Effector memory CD8-positive, alpha-beta T cell (primary cell): ENCODE measurements around the gene C3orf49.

Source experiments
- ATAC-seq: fragments of 150-1000 bp; cut with Tn5 transposase; replicated peaks from 2 replicates; pipeline ENCODE4 v1.10.0; 2021; ENCODE audit warnings: mild to moderate bottlenecking, moderate library complexity
- DNase-seq, 3 experiments: peaks; one replicate each; pipeline ENCODE4 v3.0.0; 2021
- H3K27ac Mint-ChIP-seq, 2 donors: one replicate each; pipeline ENCODE4 v1.8.0; 2022; ENCODE audit warnings: mild to moderate bottlenecking in 2 of 2, mixed read lengths in 2 of 2, moderate library complexity in 2 of 2
- H3K27me3 Mint-ChIP-seq, 2 donors: one replicate each; pipeline ENCODE4 v1.8.0; 2022; ENCODE audit warnings: mixed read lengths in 2 of 2
- H3K36me3 Mint-ChIP-seq: one replicate; pipeline ENCODE4 v1.8.0; 2022; ENCODE audit warnings: mild to moderate bottlenecking, moderate library complexity, mixed read lengths; ENCODE audit not compliant: insufficient read depth
- H3K4me1 Mint-ChIP-seq, 2 donors: one replicate each; pipeline ENCODE4 v1.8.0; 2022; ENCODE audit warnings: low read depth in 2 of 2, mixed read lengths in 2 of 2
- H3K4me3 Mint-ChIP-seq, 2 donors: one replicate each; pipeline ENCODE4 v1.8.0; 2022; ENCODE audit warnings: mild to moderate bottlenecking in 2 of 2, mixed read lengths in 2 of 2, moderate library complexity in 2 of 2
- H3K9me3 Mint-ChIP-seq, 2 donors: one replicate each; pipeline ENCODE4 v1.8.0; 2022; ENCODE audit warnings: mixed read lengths in 2 of 2

Gene C3orf49

GRCh38 chr3:63860776-63861175, 41.7 kb downstream of the C3orf49 start:
- no peak for ATAC-seq
- Mint-ChIP-seq H3K36me3 (peaks cover 24% of the 10 kb centered on the region), H3K9me3 (no peaks in the 10 kb centered on the region), H3K4me3 (no peak overlapping the region), H3K27me3 (no peaks in the 10 kb centered on the region), H3K27ac (peak overlapping the region in 1 of 2 donors; percentile 9), H3K4me1 (peaks cover 47 to 59% of the 10 kb centered on the region in 2 donors)
- no peak for DNase-seq

GRCh38 chr3:63861306-63861705, 42.2 kb downstream of the C3orf49 start:
- Mint-ChIP-seq H3K27ac (peak overlapping the region in 1 of 2 donors; percentile 4), H3K9me3 (no peaks in the 10 kb centered on the region), H3K4me3 (no peak overlapping the region), H3K36me3 (peaks cover 25% of the 10 kb centered on the region), H3K4me1 (peaks cover 44 to 56% of the 10 kb centered on the region in 2 donors), H3K27me3 (no peaks in the 10 kb centered on the region)
- DNase-seq (no peak), ATAC-seq (no peak)

DNA sequence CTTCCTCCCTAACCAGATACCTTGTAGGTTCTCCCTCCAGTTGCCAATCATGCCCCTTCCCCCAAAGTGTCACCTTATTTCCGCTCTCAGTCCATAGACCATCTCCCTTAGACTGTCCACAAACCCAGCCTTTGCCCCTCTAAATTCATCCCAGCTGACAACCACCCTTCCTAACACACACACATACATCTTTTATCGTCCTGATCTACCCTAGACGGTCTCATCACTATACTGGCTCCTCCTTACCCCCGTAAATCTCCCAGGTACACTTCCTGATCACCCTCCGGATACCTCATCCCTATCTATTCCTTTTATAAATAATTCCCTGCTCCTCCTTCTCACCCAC, 43.7 kb downstream of the C3orf49 start:
- ATAC-seq (no peak), DNase-seq (no peak)
- no peaks in the 10 kb centered on the region for H3K9me3 Mint-ChIP-seq
- peaks cover 39 to 52% of the 10 kb centered on the region in 2 donors for H3K4me1 Mint-ChIP-seq
- peak overlapping the region; percentile 88 to 90 for H3K27ac Mint-ChIP-seq
- H3K27me3 Mint-ChIP-seq = no peaks in the 10 kb centered on the region
- peaks cover 31% of the 10 kb centered on the region for H3K36me3 Mint-ChIP-seq
- H3K4me3 Mint-ChIP-seq = peak overlapping the region; percentile 88 to 89

GRCh38 chr3:63863150-63864007, 44.3 kb downstream of the C3orf49 start, which contains the start of the genes ATXN7 and THOC7:
TSS of gene ATXN7 (plus strand) at chr3:63863867. CDS start at chr3:63912599, 48,732 bp downstream.
TSS of gene THOC7 (minus strand) at chr3:63863805. CDS start at chr3:63863790, 15 bp downstream.
- DNase-seq = peak; percentile 67 to 70 (median 69)
- H3K4me1 Mint-ChIP-seq = peaks cover 39 to 50% of the 10 kb centered on the region in 2 donors
- peak within 1 kb of the TSS; percentile 88 to 89 for H3K4me3 Mint-ChIP-seq
- no peaks in the 10 kb centered on the region for H3K27me3 Mint-ChIP-seq
- peak; percentile 85 for ATAC-seq
- H3K36me3 Mint-ChIP-seq = peaks cover 31% of the 10 kb centered on the region
- H3K27ac Mint-ChIP-seq = peak within 1 kb of the TSS; percentile 89 to 91
- H3K9me3 Mint-ChIP-seq = no peaks in the 10 kb centered on the region

DNA sequence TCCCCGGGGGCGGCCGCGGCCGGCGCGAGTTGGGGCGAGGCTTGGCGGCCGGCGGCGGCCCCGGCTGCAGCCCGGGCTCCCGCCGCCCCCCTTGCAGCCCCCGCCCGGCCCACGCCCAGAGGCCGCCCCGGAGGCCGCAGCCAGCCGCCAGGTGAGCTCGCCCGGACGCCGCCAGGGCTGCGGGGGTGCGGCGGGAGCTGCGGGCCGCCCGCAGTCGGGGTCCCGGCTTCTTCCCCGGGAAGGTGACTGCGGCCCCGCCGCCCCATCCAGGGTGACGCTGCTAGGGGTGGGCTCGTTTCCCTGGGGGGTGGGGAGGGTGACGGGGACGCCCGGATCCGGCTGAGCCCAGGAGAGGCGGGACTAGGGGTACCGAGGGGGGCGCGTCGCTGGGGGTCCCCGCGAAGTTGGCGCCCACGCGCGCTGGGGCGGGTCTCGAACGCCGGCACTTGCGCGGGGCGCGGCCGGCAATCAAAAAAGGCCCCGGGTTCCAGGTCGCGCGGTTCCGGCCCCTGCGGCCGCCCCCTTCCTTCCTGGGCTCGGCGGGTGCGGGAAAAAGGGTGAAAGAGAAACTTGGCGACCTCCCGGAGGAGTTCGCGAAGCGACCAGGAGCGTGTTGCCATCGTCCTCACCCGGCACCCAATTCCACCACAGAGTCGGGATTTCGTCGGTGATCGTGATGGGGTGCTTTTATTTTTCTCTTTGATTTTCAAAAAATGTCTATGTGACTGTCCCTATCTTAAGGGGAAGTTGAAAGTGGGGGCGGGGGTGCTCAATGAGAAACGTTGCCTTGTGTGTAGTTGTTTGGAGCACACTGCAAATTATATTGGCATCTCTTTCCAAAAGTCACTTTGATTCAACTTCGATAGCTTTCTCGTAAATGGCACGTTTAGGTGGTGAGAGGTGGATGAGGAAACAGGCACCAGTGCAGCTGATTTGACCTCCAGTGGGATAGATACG, 45.2 kb downstream of the C3orf49 start:
- DNase-seq (peak; percentile 14), ATAC-seq (peak; percentile 56)
- H3K9me3 Mint-ChIP-seq = no peaks in the 10 kb centered on the region
- no peaks in the 10 kb centered on the region for H3K27me3 Mint-ChIP-seq
- H3K4me1 Mint-ChIP-seq = peaks cover 35 to 41% of the 10 kb centered on the region in 2 donors
- peaks cover 31% of the 10 kb centered on the region for H3K36me3 Mint-ChIP-seq
- H3K27ac Mint-ChIP-seq = peak overlapping the region; percentile 89 to 91
- H3K4me3 Mint-ChIP-seq = peak overlapping the region; percentile 86 to 88

DNA sequence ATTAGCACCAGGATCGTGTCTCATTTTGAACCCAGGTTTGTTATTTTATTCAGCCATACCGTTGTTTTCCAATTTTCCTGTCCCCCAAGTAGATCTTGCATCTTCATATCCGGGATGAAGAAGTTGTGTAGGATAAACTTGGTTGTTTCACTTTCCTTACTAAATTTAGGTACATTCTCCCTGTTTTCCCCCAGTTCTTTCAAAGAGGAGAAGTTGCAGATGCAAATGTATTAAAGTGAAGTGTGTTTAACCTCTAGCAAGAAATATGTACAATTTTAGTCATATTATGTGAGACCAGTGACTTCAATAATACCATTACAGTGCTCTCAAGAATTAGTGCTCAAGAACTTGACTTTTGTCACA, 45.8 kb downstream of the C3orf49 start:
- Mint-ChIP-seq H3K4me3 (peak overlapping the region; percentile 86 to 88), H3K27ac (peak overlapping the region; percentile 89 to 91), H3K27me3 (no peaks in the 10 kb centered on the region), H3K36me3 (peaks cover 31% of the 10 kb centered on the region), H3K9me3 (no peaks in the 10 kb centered on the region), H3K4me1 (peaks cover 35 to 38% of the 10 kb centered on the region in 2 donors)
- ATAC-seq (no peak), DNase-seq (no peak)

- Mint-ChIP-seq H3K36me3 (peaks cover 31% of the 10 kb centered on the region), H3K27me3 (no peaks in the 10 kb centered on the region), H3K9me3 (no peaks in the 10 kb centered on the region), H3K4me3 (no peak overlapping the region), H3K4me1 (peaks cover 25 to 30% of the 10 kb centered on the region in 2 donors), H3K27ac (peak overlapping the region in 1 of 2 donors; percentile 42)
- ATAC-seq (no peak), DNase-seq (no peak)
These were observed 48.1 kb downstream of the C3orf49 start for GRCh38 chr3:63867225-63867624.

GRCh38 chr3:63869940-63870614, 51.0 kb downstream of the C3orf49 start:
- Mint-ChIP-seq H3K4me3 (no peak overlapping the region), H3K27me3 (no peaks in the 10 kb centered on the region), H3K9me3 (no peaks in the 10 kb centered on the region), H3K4me1 (peaks cover 26 to 37% of the 10 kb centered on the region in 2 donors), H3K36me3 (peaks cover 16% of the 10 kb centered on the region), H3K27ac (no peak overlapping the region)
- no peak for ATAC-seq
- no peak for DNase-seq

DNA sequence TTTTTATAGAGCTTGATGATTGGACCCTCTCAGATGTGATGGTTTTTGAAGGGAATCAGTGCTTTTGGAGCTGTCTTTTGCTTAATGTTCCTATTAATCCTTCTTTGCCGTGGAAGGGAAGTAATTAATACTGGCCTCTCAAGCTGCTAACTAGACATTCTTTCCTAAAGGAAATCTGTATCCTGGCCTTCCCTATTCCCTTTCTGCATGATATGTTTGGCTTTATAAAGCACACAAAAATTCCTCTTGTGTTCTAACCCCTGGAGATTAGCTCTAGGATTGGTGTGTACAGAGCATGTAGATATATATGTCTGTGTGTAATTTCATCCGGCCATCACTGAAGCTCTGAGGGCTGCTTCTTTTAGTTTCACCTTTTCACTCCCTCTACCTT, 51.5 kb downstream of the C3orf49 start:
- Mint-ChIP-seq H3K27me3 (no peaks in the 10 kb centered on the region), H3K27ac (no peak overlapping the region), H3K4me3 (no peak overlapping the region), H3K4me1 (peaks cover 28 to 39% of the 10 kb centered on the region in 2 donors), H3K9me3 (no peaks in the 10 kb centered on the region), H3K36me3 (peaks cover 11% of the 10 kb centered on the region)
- ATAC-seq (no peak), DNase-seq (no peak)

DNA sequence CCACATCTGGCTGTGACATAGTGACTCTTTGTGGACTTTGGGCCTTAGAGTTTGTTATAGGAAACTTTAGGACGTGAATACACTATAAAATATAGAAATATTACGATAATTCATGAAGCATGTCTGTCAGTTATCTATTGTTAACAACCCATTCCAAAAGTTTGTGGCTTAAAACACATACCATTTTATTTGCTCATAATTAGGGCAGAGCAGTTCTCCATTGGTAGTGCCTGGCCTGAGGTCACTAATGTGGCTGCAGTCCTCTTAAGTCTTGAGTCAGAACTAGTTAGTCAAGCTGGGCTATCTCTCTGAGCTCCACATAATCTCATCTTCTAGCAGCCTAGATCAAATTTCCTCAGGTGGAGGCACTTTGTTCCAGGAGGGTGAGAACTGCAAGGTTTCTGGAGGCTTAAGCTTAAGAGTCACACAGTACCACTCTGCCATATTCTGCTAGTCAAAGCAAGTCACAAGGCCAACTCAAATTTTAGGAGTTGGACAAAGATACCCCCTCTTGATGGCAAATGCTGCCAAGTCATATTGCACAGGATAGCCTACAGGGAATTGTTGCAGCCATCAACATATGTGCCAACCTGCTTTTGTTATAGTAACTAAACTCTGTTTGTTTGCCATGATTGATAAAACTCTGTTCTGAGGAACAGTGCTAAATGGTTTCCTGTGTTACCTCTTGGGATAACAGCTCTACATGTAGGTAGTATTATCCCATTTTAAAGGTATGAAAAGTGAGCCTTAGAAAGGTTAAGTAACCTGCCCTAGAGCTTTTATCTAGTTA, 53.2 kb downstream of the C3orf49 start:
- peaks cover 3% of the 10 kb centered on the region for H3K36me3 Mint-ChIP-seq
- ATAC-seq = no peak
- H3K9me3 Mint-ChIP-seq = no peaks in the 10 kb centered on the region
- peaks cover 30 to 45% of the 10 kb centered on the region in 2 donors for H3K4me1 Mint-ChIP-seq
- H3K27ac Mint-ChIP-seq = no peak overlapping the region
- no peaks in the 10 kb centered on the region for H3K27me3 Mint-ChIP-seq
- no peak for DNase-seq
- H3K4me3 Mint-ChIP-seq = no peak overlapping the region

DNA sequence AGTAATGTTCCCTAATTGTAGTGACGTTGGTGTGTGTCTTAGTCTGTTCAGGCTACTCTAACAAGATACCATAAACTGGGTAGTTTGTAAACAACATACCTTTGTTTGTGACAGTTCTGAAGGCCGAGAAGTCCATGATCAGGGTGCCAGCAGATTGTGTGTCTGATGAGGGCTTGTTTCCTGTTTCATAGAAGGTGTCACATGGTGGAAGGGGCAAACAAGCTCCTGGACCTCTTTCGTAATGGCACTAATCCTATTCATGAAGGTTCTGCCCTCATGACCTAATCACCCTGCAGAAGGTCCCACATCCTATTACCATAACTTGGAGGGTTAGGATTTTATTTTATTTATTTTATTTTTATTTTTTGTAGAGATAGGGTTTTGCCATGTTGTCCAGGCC, 55.7 kb downstream of the C3orf49 start:
- peak overlapping the region in 1 of 2 donors; percentile 20 for H3K27ac Mint-ChIP-seq
- H3K4me1 Mint-ChIP-seq = peaks cover 40 to 61% of the 10 kb centered on the region in 2 donors

DNA sequence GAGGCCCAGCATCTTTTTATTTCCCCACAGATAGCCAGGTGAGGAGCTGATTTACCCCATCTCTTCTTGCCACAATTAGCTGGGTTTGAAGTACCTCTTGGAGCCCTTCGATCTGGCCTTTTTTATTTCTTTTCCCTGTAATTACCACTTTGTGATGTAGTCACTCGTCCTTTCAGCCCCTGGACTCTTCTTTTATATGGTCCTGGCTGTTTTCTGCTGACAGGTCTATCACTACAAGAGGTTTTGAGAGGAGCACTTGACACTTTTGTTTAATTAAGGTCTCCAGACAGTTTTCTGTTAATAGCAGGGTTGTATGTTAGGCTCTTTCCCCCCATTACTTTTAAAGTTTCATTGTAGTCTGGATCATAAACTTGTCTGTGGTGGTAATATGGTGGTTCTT, 56.4 kb downstream of the C3orf49 start:
- ATAC-seq = no peak
- Mint-ChIP-seq H3K9me3 (no peaks in the 10 kb centered on the region), H3K36me3 (peaks cover 3% of the 10 kb centered on the region), H3K27me3 (no peaks in the 10 kb centered on the region), H3K4me3 (no peak overlapping the region), H3K4me1 (peaks cover 42 to 68% of the 10 kb centered on the region in 2 donors), H3K27ac (peak overlapping the region in 1 of 2 donors; percentile 75)
- no peak for DNase-seq

More for the DNA sequence above, 55.7 kb downstream of the C3orf49 start:
- peak; percentile 26 for ATAC-seq
- Mint-ChIP-seq H3K4me3 (no peak overlapping the region), H3K36me3 (peaks cover 3% of the 10 kb centered on the region), H3K27me3 (no peaks in the 10 kb centered on the region), H3K9me3 (no peaks in the 10 kb centered on the region)
- no peak for DNase-seq
